ENCODE results near the gene RALGAPA2.
"Not testable (repeated sequence)": the region's sequence is repeated elsewhere in the genome, so short reads cannot be mapped to it uniquely, and the experiment has no call there.

The RALGAPA2 gene

GRCh38 chr20:20363434-20363798 lies 349.0 kb downstream of the RALGAPA2 start:
- H3K36me3 ChIP-seq (ENCODE audit: control insufficient read depth, insufficient read depth, low read length) = no peaks in the 10 kb centered on the region
- peaks cover 17% of the 10 kb centered on the region for H3K4me1 ChIP-seq (ENCODE audit: control insufficient read depth, insufficient read depth, low read length)
- no peaks in the 10 kb centered on the region for H3K9me3 ChIP-seq (ENCODE audit: control insufficient read depth, insufficient read depth, low read length)
- peaks cover 75% of the 10 kb centered on the region for H3K27me3 ChIP-seq (ENCODE audit: control insufficient read depth, insufficient read depth, low read length)
- H3K4me3 ChIP-seq (ENCODE audit: low read depth, low read length) = peak overlapping the region; percentile 53
- H3K9ac ChIP-seq (ENCODE audit: low read depth, low read length) = no peak overlapping the region

GRCh38 chr20:20362774-20363433 lies 349.5 kb downstream of the RALGAPA2 start:
- H3K36me3 ChIP-seq (ENCODE audit: control insufficient read depth, insufficient read depth, low read length) = no peaks in the 10 kb centered on the region
- H3K9me3 ChIP-seq (ENCODE audit: control insufficient read depth, insufficient read depth, low read length) = no peaks in the 10 kb centered on the region
- H3K9ac ChIP-seq (ENCODE audit: low read depth, low read length) = no peak overlapping the region
- H3K27me3 ChIP-seq (ENCODE audit: control insufficient read depth, insufficient read depth, low read length) = peaks cover 74% of the 10 kb centered on the region
- H3K4me1 ChIP-seq (ENCODE audit: control insufficient read depth, insufficient read depth, low read length) = peaks cover 17% of the 10 kb centered on the region
- H3K4me3 ChIP-seq (ENCODE audit: low read depth, low read length) = peak overlapping the region; percentile 53

- Histone ChIP-seq H3K9me3 (ENCODE audit: control insufficient read depth, insufficient read depth, low read length) (no peaks in the 10 kb centered on the region), H3K27me3 (ENCODE audit: control insufficient read depth, insufficient read depth, low read length) (peaks cover 62% of the 10 kb centered on the region), H3K4me3 (ENCODE audit: low read depth, low read length) (no peak overlapping the region)
Measured at GRCh38 chr20:20360464-20360863, 352.0 kb downstream of the RALGAPA2 start.

GRCh38 chr20:20359628-20360027 lies 352.8 kb downstream of the RALGAPA2 start:
- Histone ChIP-seq H3K4me3 (ENCODE audit: low read depth, low read length) (no peak overlapping the region), H3K36me3 (ENCODE audit: control insufficient read depth, insufficient read depth, low read length) (no peaks in the 10 kb centered on the region), H3K4me1 (ENCODE audit: control insufficient read depth, insufficient read depth, low read length) (peaks cover 10% of the 10 kb centered on the region), H3K9me3 (ENCODE audit: control insufficient read depth, insufficient read depth, low read length) (no peaks in the 10 kb centered on the region), H3K9ac (ENCODE audit: low read depth, low read length) (no peak overlapping the region), H3K27me3 (ENCODE audit: control insufficient read depth, insufficient read depth, low read length) (peaks cover 53% of the 10 kb centered on the region)

More at GRCh38 chr20:20360464-20360863, 352.0 kb downstream of the RALGAPA2 start:
- H3K9ac ChIP-seq (ENCODE audit: low read depth, low read length) = no peak overlapping the region
- peaks cover 10% of the 10 kb centered on the region for H3K4me1 ChIP-seq (ENCODE audit: control insufficient read depth, insufficient read depth, low read length)
- no peaks in the 10 kb centered on the region for H3K36me3 ChIP-seq (ENCODE audit: control insufficient read depth, insufficient read depth, low read length)

GRCh38 chr20:20358801-20359200 lies 353.6 kb downstream of the RALGAPA2 start:
- Histone ChIP-seq H3K9ac (ENCODE audit: low read depth, low read length) (no peak overlapping the region), H3K36me3 (ENCODE audit: control insufficient read depth, insufficient read depth, low read length) (no peaks in the 10 kb centered on the region), H3K27me3 (ENCODE audit: control insufficient read depth, insufficient read depth, low read length) (peaks cover 46% of the 10 kb centered on the region), H3K4me1 (ENCODE audit: control insufficient read depth, insufficient read depth, low read length) (peaks cover 10% of the 10 kb centered on the region), H3K4me3 (ENCODE audit: low read depth, low read length) (no peak overlapping the region), H3K9me3 (ENCODE audit: control insufficient read depth, insufficient read depth, low read length) (no peaks in the 10 kb centered on the region)

- not testable (repeated sequence) for H3K36me3 ChIP-seq (ENCODE audit: control insufficient read depth, insufficient read depth, low read length); H3K4me1 ChIP-seq (ENCODE audit: control insufficient read depth, insufficient read depth, low read length); H3K4me3 ChIP-seq (ENCODE audit: low read depth, low read length); H3K9ac ChIP-seq (ENCODE audit: low read depth, low read length); H3K9me3 ChIP-seq (ENCODE audit: control insufficient read depth, insufficient read depth, low read length)
- H3K27me3 ChIP-seq (ENCODE audit: control insufficient read depth, insufficient read depth, low read length) = peaks cover 16% of the 10 kb centered on the region
Measured at GRCh38 chr20:20355503-20355902, 356.9 kb downstream of the RALGAPA2 start.

- Histone ChIP-seq H3K9me3 (ENCODE audit: control insufficient read depth, insufficient read depth, low read length) (peaks cover 2% of the 10 kb centered on the region), H3K27me3 (ENCODE audit: control insufficient read depth, insufficient read depth, low read length) (peaks cover under 1% of the 10 kb centered on the region), H3K36me3 (ENCODE audit: control insufficient read depth, insufficient read depth, low read length) (no peaks in the 10 kb centered on the region), H3K4me1 (ENCODE audit: control insufficient read depth, insufficient read depth, low read length) (no peaks in the 10 kb centered on the region), H3K9ac (ENCODE audit: low read depth, low read length) (no peak overlapping the region), H3K4me3 (ENCODE audit: low read depth, low read length) (no peak overlapping the region)
Measured at GRCh38 chr20:20353576-20353975, 358.9 kb downstream of the RALGAPA2 start.

GRCh38 chr20:20344476-20344875 lies 368.0 kb downstream of the RALGAPA2 start:
- no peak overlapping the region for H3K4me3 ChIP-seq (ENCODE audit: low read depth, low read length)
- H3K9me3 ChIP-seq (ENCODE audit: control insufficient read depth, insufficient read depth, low read length) = no peaks in the 10 kb centered on the region
- H3K27me3 ChIP-seq (ENCODE audit: control insufficient read depth, insufficient read depth, low read length) = no peaks in the 10 kb centered on the region
- no peaks in the 10 kb centered on the region for H3K36me3 ChIP-seq (ENCODE audit: control insufficient read depth, insufficient read depth, low read length)
- H3K9ac ChIP-seq (ENCODE audit: low read depth, low read length) = no peak overlapping the region
- H3K4me1 ChIP-seq (ENCODE audit: control insufficient read depth, insufficient read depth, low read length) = no peaks in the 10 kb centered on the region

DNA sequence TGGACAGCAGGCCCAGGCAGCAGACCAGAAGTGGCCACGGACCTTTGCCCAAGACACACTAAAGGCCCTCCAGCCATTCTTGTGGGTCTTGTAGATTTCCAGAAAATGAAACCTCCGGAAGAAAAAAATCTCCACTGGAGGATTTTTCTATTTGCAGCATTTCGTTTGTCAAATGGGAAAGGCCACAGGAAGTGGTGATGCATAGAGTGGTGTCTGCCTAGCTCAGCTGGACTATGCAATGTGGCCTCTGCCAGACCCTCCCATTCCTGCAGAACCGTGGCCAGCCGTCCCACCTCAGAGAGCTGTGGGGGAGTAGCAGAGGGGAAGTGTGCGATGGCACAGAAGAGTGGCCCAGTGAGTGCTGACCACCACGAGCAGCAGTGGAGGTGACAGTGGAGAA lies 368.5 kb downstream of the RALGAPA2 start:
- H3K9ac ChIP-seq (ENCODE audit: low read depth, low read length) = no peak overlapping the region
- H3K4me1 ChIP-seq (ENCODE audit: control insufficient read depth, insufficient read depth, low read length) = no peaks in the 10 kb centered on the region
- H3K36me3 ChIP-seq (ENCODE audit: control insufficient read depth, insufficient read depth, low read length) = no peaks in the 10 kb centered on the region
- H3K27me3 ChIP-seq (ENCODE audit: control insufficient read depth, insufficient read depth, low read length) = no peaks in the 10 kb centered on the region
- no peaks in the 10 kb centered on the region for H3K9me3 ChIP-seq (ENCODE audit: control insufficient read depth, insufficient read depth, low read length)
- H3K4me3 ChIP-seq (ENCODE audit: low read depth, low read length) = no peak overlapping the region
